IMR-90 (cell line): Measurements from ENCODE around the gene NOC2L. TPM values are rescaled to one million over a fixed set of nuclear protein-coding genes. Genes with fewer than 3 reads are reported as not detected.

ENCODE experiments used
- ATAC-seq: fragments of 200-7000 bp; cut with Tn5 transposase; 2 replicates; pipeline ENCODE4 v1.9.1; 2020; ENCODE audit warnings: low read depth, mild to moderate bottlenecking, moderate library complexity
- BruUV-seq: library from RNA; stranded (reverse); fragments of 400-500 nt; replicated peaks from 2 replicates; lab custom pipeline; 2021; lab: Mats Ljungman, UMichigan
- CTCF ChIA-PET: fragments of 300-600 bp; formaldehyde crosslinking; extraction: SDS; loops from one replicate; lab custom pipeline; 2021; ENCODE audit warnings: antibody characterized with exemption; lab: Yijun Ruan, JAX
- POLR2A ChIA-PET: fragments of 300-600 bp; sonication (Branson Sonifier 250); formaldehyde crosslinking; loops from one replicate; lab custom pipeline; 2022; ENCODE audit warnings: antibody characterized with exemption; ENCODE audit not compliant: unreplicated experiment; lab: Charles Lee
- DNase-seq: peaks from one replicate; pipeline ENCODE4 v3.0.0; 2013
- H2AFZ ChIP-seq: replicated peaks from 2 replicates; pipeline ENCODE3; 2013; ENCODE audit warnings: low read length, mild to moderate bottlenecking; ENCODE audit not compliant: poor library complexity
- H2AK5ac ChIP-seq: 2 replicates; pipeline ENCODE4 v1.6.1; 2013; ENCODE audit warnings: low read depth, low read length, inconsistent platforms
- H2AK9ac ChIP-seq: replicated peaks from 2 replicates; pipeline ENCODE3; 2013; ENCODE audit warnings: mild to moderate bottlenecking, low read depth, low read length, moderate library complexity; ENCODE audit not compliant: poor library complexity
- H2BK120ac ChIP-seq: 2 replicates; pipeline ENCODE4 v1.6.1; 2013; ENCODE audit warnings: low read depth, low read length, inconsistent platforms
- H2BK15ac ChIP-seq: 3 replicates; pipeline ENCODE4 v1.6.1; 2013; ENCODE audit warnings: low read depth, low read length, inconsistent platforms
- H2BK20ac ChIP-seq: 2 replicates; pipeline ENCODE4 v1.6.1; 2013; ENCODE audit warnings: low read depth, mild to moderate bottlenecking, inconsistent platforms, low read length, moderate library complexity
- H2BK5ac ChIP-seq: 2 replicates; pipeline ENCODE4 v1.6.1; 2013; ENCODE audit warnings: mild to moderate bottlenecking, low read depth, low read length, inconsistent platforms; ENCODE audit not compliant: poor library complexity, severe bottlenecking
- H3K14ac ChIP-seq: replicated peaks from 2 replicates; pipeline ENCODE4 v1.6.1; 2013; ENCODE audit warnings: low read depth, low read length, inconsistent platforms
- H3K18ac ChIP-seq: 2 replicates; pipeline ENCODE4 v1.6.1; 2013; ENCODE audit warnings: low read depth, low read length, control low read depth
- H3K23ac ChIP-seq: 2 replicates; pipeline ENCODE4 v1.6.1; 2013; ENCODE audit warnings: low read depth, low read length, inconsistent platforms
- H3K27ac ChIP-seq: 2 replicates; pipeline ENCODE4 v1.5.1; 2013; ENCODE audit warnings: mild to moderate bottlenecking, control low read depth, low read length; ENCODE audit not compliant: insufficient read depth
- H3K27me3 ChIP-seq: 2 replicates; pipeline ENCODE4 v1.6.1; 2013; ENCODE audit warnings: low read length; ENCODE audit not compliant: control insufficient read depth, insufficient read depth
- H3K36me3 ChIP-seq: 2 replicates; pipeline ENCODE4 v1.6.1; 2013; ENCODE audit warnings: low read length, mixed read lengths; ENCODE audit not compliant: control insufficient read depth, insufficient read depth
- H3K4ac ChIP-seq: 2 replicates; pipeline ENCODE4 v1.6.1; 2013; ENCODE audit warnings: low read depth, low read length, inconsistent platforms
- H3K4me1 ChIP-seq: 2 replicates; pipeline ENCODE4 v1.6.1; 2013; ENCODE audit warnings: low read length, mixed read lengths; ENCODE audit not compliant: control insufficient read depth, insufficient read depth
- H3K4me2 ChIP-seq: 2 replicates; pipeline ENCODE4 v1.6.1; 2013; ENCODE audit warnings: low read depth, mild to moderate bottlenecking, control low read depth, low read length, moderate library complexity
- H3K4me3 ChIP-seq: 2 replicates; pipeline ENCODE4 v1.5.1; 2013; ENCODE audit warnings: low read depth, mild to moderate bottlenecking, control low read depth, low read length, moderate library complexity; ENCODE audit not compliant: insufficient read depth
- H3K56ac ChIP-seq: 2 replicates; pipeline ENCODE4 v1.6.1; 2013; ENCODE audit warnings: low read length, inconsistent platforms; ENCODE audit not compliant: insufficient read depth; ENCODE audit errors: extremely low read depth
- H3K79me1 ChIP-seq, 2 experiments: 2 replicates each; pipeline ENCODE4 v1.6.1; 2013; ENCODE audit warnings: low read length in 2 of 2, inconsistent platforms in 1 of 2, low read depth in 1 of 2
- H3K9ac ChIP-seq: 2 replicates; pipeline ENCODE4 v1.6.1; 2013; ENCODE audit warnings: low read depth, low read length, control low read depth
- H3K9me1 ChIP-seq: 2 replicates; pipeline ENCODE4 v1.6.1; 2013; ENCODE audit warnings: low read length, inconsistent platforms; ENCODE audit not compliant: insufficient read depth
- H3K9me3 ChIP-seq: 2 replicates; pipeline ENCODE4 v1.6.1; 2013; ENCODE audit warnings: low read length; ENCODE audit not compliant: control insufficient read depth, insufficient read depth
- H4K20me1 ChIP-seq: 2 replicates; pipeline ENCODE4 v1.6.1; 2013; ENCODE audit warnings: low read length, inconsistent platforms; ENCODE audit not compliant: insufficient read depth
- H4K5ac ChIP-seq: 2 replicates; pipeline ENCODE4 v1.6.1; 2013; ENCODE audit warnings: mild to moderate bottlenecking, low read depth, low read length, control low read depth
- H4K8ac ChIP-seq, 2 experiments: 2 replicates each; pipeline ENCODE4 v1.6.1; 2013; ENCODE audit warnings: low read depth in 2 of 2, low read length in 2 of 2, control low read depth in 1 of 2, inconsistent platforms in 1 of 2
- H4K91ac ChIP-seq: 2 replicates; pipeline ENCODE4 v1.6.1; 2013; ENCODE audit warnings: low read depth, low read length, inconsistent platforms; ENCODE audit not compliant: insufficient read depth
- BHLHE40 ChIP-seq: fragments of 150-350 bp; IDR thresholded peaks from 2 replicates; pipeline ENCODE4 v1.6.1; 2016; ENCODE audit warnings: mild to moderate bottlenecking, low read depth, low read length
- CEBPB ChIP-seq: IDR thresholded peaks from 2 replicates; pipeline ENCODE4 v1.6.1; 2012; ENCODE audit warnings: low read depth, low read length, improper control_type of control experiment
- FOS ChIP-seq: fragments of 150-350 bp; IDR thresholded peaks from 2 replicates; pipeline ENCODE4 v1.6.1; 2016; ENCODE audit warnings: low read depth, low read length
- MAFK ChIP-seq: IDR thresholded peaks from 2 replicates; pipeline ENCODE4 v1.6.1; 2012; ENCODE audit warnings: low read depth, low read length, improper control_type of control experiment
- MAZ ChIP-seq: IDR thresholded peaks from 2 replicates; pipeline ENCODE4 v1.6.1; 2012; ENCODE audit warnings: low read depth, mild to moderate bottlenecking, low read length, improper control_type of control experiment, moderate library complexity, borderline replicate concordance
- MXI1 ChIP-seq: IDR thresholded peaks from 2 replicates; pipeline ENCODE4 v1.6.1; 2012; ENCODE audit warnings: low read depth, mild to moderate bottlenecking, low read length, moderate library complexity, borderline replicate concordance
- NFE2L2 ChIP-seq: fragments of 150-350 bp; IDR thresholded peaks from 2 replicates; pipeline ENCODE4 v1.6.1; 2016; ENCODE audit warnings: low read depth, mild to moderate bottlenecking, low read length
- POLR2A ChIP-seq: IDR thresholded peaks from 2 replicates; pipeline ENCODE4 v1.6.1; 2012; ENCODE audit warnings: mild to moderate bottlenecking, low read depth, low read length
- RAD21 ChIP-seq: IDR thresholded peaks from 2 replicates; pipeline ENCODE4 v1.6.1; 2012; ENCODE audit warnings: low read length, improper control_type of control experiment
- RCOR1 ChIP-seq: IDR thresholded peaks from 2 replicates; pipeline ENCODE4 v1.6.1; 2012; ENCODE audit warnings: mild to moderate bottlenecking, low read length, improper control_type of control experiment; ENCODE audit not compliant: insufficient replicate concordance
- SMC3 ChIP-seq: fragments of 150-350 bp; IDR thresholded peaks from 2 replicates; pipeline ENCODE4 v1.6.1; 2016; ENCODE audit warnings: low read depth, mild to moderate bottlenecking, antibody characterized with exemption, low read length, moderate library complexity
- WGBS, 2 experiments: methylation state at CpG; one replicate each; pipeline versions ENCODE4 v1.1.5 to v1.1.7; 2013; ENCODE audit warnings: missing lambda C conversion rate in 2 of 2; ENCODE audit not compliant: insufficient read length in 1 of 2; ENCODE audit errors: extremely low coverage in 2 of 2; 5-methylcytosine and 5-hydroxymethylcytosine counted together
- dilution Hi-C: fragments of 300-500 bp; cut with HindIII; formaldehyde crosslinking; loops from one replicate; pipeline ENCODE4 v1.14.3; 2018; ENCODE audit warnings: low sequenced_read_pairs; ENCODE audit not compliant: unreplicated experiment
- in situ Hi-C: fragments of 300-500 bp; cut with MboI; formaldehyde crosslinking; loops from 3 replicates; pipeline ENCODE4 v1.14.3; 2019; ENCODE audit warnings: low sequenced_read_pairs, inconsistent platforms, mixed read lengths
- intact Hi-C: fragments of 100-400 bp; cut with micrococcal nuclease; formaldehyde crosslinking; loops from 2 replicates; pipeline ENCODE4 v1.10.0; 2022
- polyA plus RNA-seq, 3 experiments: library from polyadenylated mRNA; depleted of rRNA; stranded (reverse); fragments of >200 nt; gene quantifications; 2 replicates each; pipeline ENCODE4 v1.2.3, GENCODE V29; 2012; ENCODE audit warnings: low replicate concordance in 1 of 3
- total RNA-seq: library from RNA; depleted of rRNA; stranded (reverse); fragments of >200 nt; gene quantifications from 2 replicates; pipeline ENCODE4 v1.2.3, GENCODE V29; 2012
- TF ChIP-seq, protein P1 (sequence below): conservative IDR thresholded peaks from 2 replicates; pipeline ENCODE4 v1.5.1; 2012; ENCODE audit warnings: mild to moderate bottlenecking, low read depth, low read length, improper control_type of control experiment
- TF ChIP-seq, protein P2 (sequence below): fragments of 150-350 bp; IDR thresholded peaks from 2 replicates; pipeline ENCODE4 v1.6.1; 2016; ENCODE audit warnings: low read depth, mild to moderate bottlenecking, low read length, moderate library complexity, borderline replicate concordance

NOC2L gene
- total and polyA plus RNA-seq, 2 of the 4 experiments (the other 2 are of a cell fraction): 74.2 to 106 TPM

DNA sequence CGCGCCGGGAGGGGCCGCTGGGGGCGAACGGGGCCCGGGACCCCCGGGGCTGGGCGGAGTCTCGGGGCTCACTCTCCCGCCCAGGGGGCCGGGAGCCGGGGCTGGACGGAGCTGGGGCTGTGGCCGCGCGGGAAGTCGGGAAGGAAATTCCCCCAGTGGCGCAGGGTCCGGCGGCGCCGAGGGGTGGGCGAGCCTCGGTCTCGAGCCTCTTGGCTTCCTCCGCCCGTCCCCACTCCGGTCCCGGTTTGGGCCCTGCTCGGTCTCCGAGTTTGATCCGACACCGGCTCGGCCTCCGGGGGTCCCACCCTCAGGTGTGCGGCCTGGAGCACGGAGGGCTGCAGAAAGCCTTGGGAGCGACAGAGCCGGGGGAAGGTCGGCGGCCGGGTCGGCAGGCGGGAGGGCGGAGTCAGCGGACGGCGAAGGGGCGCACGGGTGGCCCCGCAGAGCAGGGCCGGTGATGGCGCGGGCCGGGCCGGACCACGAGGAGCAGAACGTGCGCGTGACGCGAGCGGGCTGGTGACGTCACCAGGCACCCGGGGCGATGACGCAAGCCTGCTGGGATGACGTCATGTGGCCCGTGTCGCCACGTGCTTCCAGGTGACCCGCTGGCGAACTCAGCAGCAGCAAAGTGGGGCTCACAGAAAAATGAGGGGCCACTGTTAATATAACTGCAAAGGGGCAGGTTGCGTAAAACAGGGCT, 41.5 kb upstream of the NOC2L start:
- peak overlapping the region; percentile 88 for H3K4ac ChIP-seq
- H4K91ac ChIP-seq: peak overlapping the region; percentile 69
- peak overlapping the region; percentile 48; the same call in 1 of the 2 replicates for H2BK120ac ChIP-seq
- no TSS peak for BruUV-seq
- no peaks in the 10 kb centered on the region for H3K27me3 ChIP-seq
- peak overlapping the region; percentile 59 for H3K4me3 ChIP-seq
- ChIA-PET POLR2A (no interaction called here), CTCF (interaction anchor here (1.0 kb wide), 1 partner anchor 13 kb away, joined by 3 read pairs; the partner anchor contains the start of gene ISG15)
- H3K4me1 ChIP-seq: peaks cover 10% of the 10 kb centered on the region
- dilution Hi-C loops: no loop called here
- peak overlapping the region; percentile 59 for H3K9ac ChIP-seq
- no peak overlapping the region; the same call in 1 of the 2 replicates for H3K56ac ChIP-seq
- intact Hi-C loops: loop anchor here (5.0 kb wide), 1 partner anchor 57 kb away; no protein-coding TSS in a partner anchor
- peak overlapping the region; percentile 29; the same call in 1 of the 2 replicates for H3K23ac ChIP-seq
- no peaks in the 10 kb centered on the region for H3K9me3 ChIP-seq
- H2AK9ac ChIP-seq: peak overlapping the region; percentile 94
- peak overlapping the region; percentile 42 for H2BK5ac ChIP-seq
- peak overlapping the region; percentile 7; the same call in 1 of the 2 replicates for H3K18ac ChIP-seq
- ATAC-seq (peak; percentile 70), DNase-seq (peak; percentile 89)
- H3K79me1 ChIP-seq: peaks cover 9 to 35% of the 10 kb centered on the region in 2 experiments; a peak in 3 of 4 replicates
- H2BK20ac ChIP-seq: no peak overlapping the region
- 1% methylated on average over 58 of the region's 75 CpGs; no CpG with 5 or more reads in 1 of the 2 experiments for WGBS, 2 experiments
- peaks cover 9% of the 10 kb centered on the region for H4K20me1 ChIP-seq
- peak overlapping the region; percentile 89 for H2AFZ ChIP-seq
- peak overlapping the region; percentile 68 for H3K4me2 ChIP-seq
- in situ Hi-C loops: no loop called here
- H3K27ac ChIP-seq: peak overlapping the region; percentile 84
- peak overlapping the region; percentile 51 to 85 for H4K8ac ChIP-seq
- H3K36me3 ChIP-seq: no peaks in the 10 kb centered on the region
- H4K5ac ChIP-seq: peak overlapping the region; percentile 21
- no peaks in the 10 kb centered on the region for H3K9me1 ChIP-seq
- peak overlapping the region; percentile 8 for H2AK5ac ChIP-seq
- H2BK15ac ChIP-seq: no peak overlapping the region; the same call in 2 of the 3 replicates
- H3K14ac ChIP-seq: peak overlapping the region; percentile 18
- TF ChIP-seq, protein P1, sequence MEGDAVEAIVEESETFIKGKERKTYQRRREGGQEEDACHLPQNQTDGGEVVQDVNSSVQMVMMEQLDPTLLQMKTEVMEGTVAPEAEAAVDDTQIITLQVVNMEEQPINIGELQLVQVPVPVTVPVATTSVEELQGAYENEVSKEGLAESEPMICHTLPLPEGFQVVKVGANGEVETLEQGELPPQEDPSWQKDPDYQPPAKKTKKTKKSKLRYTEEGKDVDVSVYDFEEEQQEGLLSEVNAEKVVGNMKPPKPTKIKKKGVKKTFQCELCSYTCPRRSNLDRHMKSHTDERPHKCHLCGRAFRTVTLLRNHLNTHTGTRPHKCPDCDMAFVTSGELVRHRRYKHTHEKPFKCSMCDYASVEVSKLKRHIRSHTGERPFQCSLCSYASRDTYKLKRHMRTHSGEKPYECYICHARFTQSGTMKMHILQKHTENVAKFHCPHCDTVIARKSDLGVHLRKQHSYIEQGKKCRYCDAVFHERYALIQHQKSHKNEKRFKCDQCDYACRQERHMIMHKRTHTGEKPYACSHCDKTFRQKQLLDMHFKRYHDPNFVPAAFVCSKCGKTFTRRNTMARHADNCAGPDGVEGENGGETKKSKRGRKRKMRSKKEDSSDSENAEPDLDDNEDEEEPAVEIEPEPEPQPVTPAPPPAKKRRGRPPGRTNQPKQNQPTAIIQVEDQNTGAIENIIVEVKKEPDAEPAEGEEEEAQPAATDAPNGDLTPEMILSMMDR: 0 out of 2 replicates have a peak, but pooled peaks have one; percentile 11
- TF ChIP-seq POLR2A (peak; percentile 2; the same call in 1 of the 2 replicates), FOS (peak; percentile 96), NFE2L2 (no peak; the same call in 1 of the 2 replicates), RAD21 (no peak), MXI1 (peak; percentile 78; the same call in 1 of the 2 replicates), MAFK (no peak), MAZ (no peak; the same call in 1 of the 2 replicates), RCOR1 (peak; percentile 21), BHLHE40 (peak; percentile 100), SMC3 (no peak), CEBPB (peak; percentile 98)
- TF ChIP-seq, protein P2, sequence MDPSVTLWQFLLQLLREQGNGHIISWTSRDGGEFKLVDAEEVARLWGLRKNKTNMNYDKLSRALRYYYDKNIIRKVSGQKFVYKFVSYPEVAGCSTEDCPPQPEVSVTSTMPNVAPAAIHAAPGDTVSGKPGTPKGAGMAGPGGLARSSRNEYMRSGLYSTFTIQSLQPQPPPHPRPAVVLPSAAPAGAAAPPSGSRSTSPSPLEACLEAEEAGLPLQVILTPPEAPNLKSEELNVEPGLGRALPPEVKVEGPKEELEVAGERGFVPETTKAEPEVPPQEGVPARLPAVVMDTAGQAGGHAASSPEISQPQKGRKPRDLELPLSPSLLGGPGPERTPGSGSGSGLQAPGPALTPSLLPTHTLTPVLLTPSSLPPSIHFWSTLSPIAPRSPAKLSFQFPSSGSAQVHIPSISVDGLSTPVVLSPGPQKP: no peak
